Astrocyte (in vitro differentiated cells and primary cell): ENCODE results near the gene FAM200B. TPM values are rescaled to one million over a fixed set of nuclear protein-coding genes. Genes with fewer than 3 reads are reported as not detected.

Experiments
- DNase-seq: peaks from one replicate; pipeline ENCODE4 v3.0.0-alpha.2; 2010; ENCODE audit warnings: low read depth
- FAIRE-seq: peaks from 2 replicates; lab custom pipeline; 2011; peaks lifted over from hg19 to GRCh38; lab: Jason Lieb, UNC
- H2AFZ ChIP-seq: 2 replicates; pipeline ENCODE4 v1.6.0; 2012; ENCODE audit warnings: low read depth, low read length, inconsistent platforms
- H3K27ac ChIP-seq: 2 replicates; pipeline ENCODE4 v1.5.1; 2011; ENCODE audit warnings: low read depth, low read length, inconsistent platforms
- H3K27me3 ChIP-seq: 2 replicates; pipeline ENCODE4 v1.6.0; 2011; ENCODE audit warnings: low read length, inconsistent platforms; ENCODE audit not compliant: insufficient read depth
- H3K36me3 ChIP-seq: 2 replicates; pipeline ENCODE4 v1.5.1; 2011; ENCODE audit warnings: low read length, inconsistent platforms; ENCODE audit not compliant: insufficient read depth
- H3K4me1 ChIP-seq: 2 replicates; pipeline ENCODE4 v1.5.1; 2011; ENCODE audit warnings: low read length, inconsistent platforms; ENCODE audit not compliant: insufficient read depth
- H3K4me2 ChIP-seq: 2 replicates; pipeline ENCODE4 v1.6.0; 2012; ENCODE audit warnings: low read length, inconsistent platforms
- H3K4me3 ChIP-seq: 2 replicates; pipeline ENCODE4 v1.5.1; 2011; ENCODE audit warnings: low read depth, mild to moderate bottlenecking, low read length, inconsistent platforms; ENCODE audit not compliant: insufficient read depth
- H3K79me2 ChIP-seq: 2 replicates; pipeline ENCODE4 v1.6.0; 2012; ENCODE audit warnings: mild to moderate bottlenecking, low read length, inconsistent platforms; ENCODE audit not compliant: insufficient read depth
- H3K9ac ChIP-seq: 2 replicates; pipeline ENCODE4 v1.6.0; 2012; ENCODE audit warnings: mild to moderate bottlenecking, low read length, inconsistent platforms
- H3K9me3 ChIP-seq: 2 replicates; pipeline ENCODE4 v1.5.1; 2012; ENCODE audit warnings: low read depth, mild to moderate bottlenecking, low read length, inconsistent platforms; ENCODE audit not compliant: insufficient read depth
- H4K20me1 ChIP-seq: 2 replicates; pipeline ENCODE4 v1.6.0; 2012; ENCODE audit warnings: low read length, inconsistent platforms; ENCODE audit not compliant: insufficient read depth
- H3K27ac Mint-ChIP-seq: one replicate; pipeline ENCODE4 v1.8.0; 2021; ENCODE audit warnings: mild to moderate bottlenecking, mixed read lengths; ENCODE audit not compliant: unreplicated experiment
- H3K27me3 Mint-ChIP-seq: one replicate; pipeline ENCODE4 v1.8.0; 2021; ENCODE audit warnings: low read depth, mixed read lengths; ENCODE audit not compliant: unreplicated experiment
- H3K36me3 Mint-ChIP-seq: one replicate; pipeline ENCODE4 v1.8.0; 2021; ENCODE audit warnings: low read depth, mixed read lengths; ENCODE audit not compliant: unreplicated experiment
- H3K4me1 Mint-ChIP-seq: one replicate; pipeline ENCODE4 v1.8.0; 2021; ENCODE audit warnings: low read depth, mixed read lengths; ENCODE audit not compliant: unreplicated experiment
- H3K4me3 Mint-ChIP-seq: one replicate; pipeline ENCODE4 v1.8.0; 2021; ENCODE audit warnings: mild to moderate bottlenecking, moderate library complexity, mixed read lengths; ENCODE audit not compliant: unreplicated experiment
- H3K9me3 Mint-ChIP-seq: one replicate; pipeline ENCODE4 v1.8.0; 2021; ENCODE audit warnings: mild to moderate bottlenecking, mixed read lengths; ENCODE audit not compliant: unreplicated experiment
- CTCF ChIP-seq: IDR thresholded peaks from 2 replicates; pipeline ENCODE4 v1.5.1; 2011; ENCODE audit warnings: low read depth, mild to moderate bottlenecking, inconsistent platforms, low read length, moderate library complexity; ENCODE audit not compliant: insufficient read depth
- EZH2 ChIP-seq: IDR thresholded peaks from 2 replicates; pipeline ENCODE4 v1.6.1; 2012; ENCODE audit warnings: mild to moderate bottlenecking, low read length, inconsistent platforms; ENCODE audit not compliant: insufficient read depth
- total RNA-seq: library from RNA; stranded (reverse); gene quantifications from 2 replicates; pipeline ENCODE4 v1.2.1, GENCODE V29; 2021

Gene FAM200B
- total RNA-seq, 1 donor from 2014 or later, result 74.7 TPM

- Mint-ChIP-seq H3K9me3 (peaks cover 6% of the 10 kb centered on the region), H3K27ac (no peak overlapping the region), H3K36me3 (peaks cover 8% of the 10 kb centered on the region), H3K4me3 (no peak overlapping the region), H3K4me1 (peaks cover 6% of the 10 kb centered on the region), H3K27me3 (peaks cover 5% of the 10 kb centered on the region)
- no peak for FAIRE-seq
- H3K27me3 ChIP-seq, result no peaks in the 10 kb centered on the region
- no peak for TF ChIP-seq EZH2
- TF ChIP-seq CTCF, result no peak
- no peak overlapping the region for H2AFZ ChIP-seq
- no peak overlapping the region for H3K4me2 ChIP-seq
- H3K9me3 ChIP-seq, result no peaks in the 10 kb centered on the region
- H3K4me3 ChIP-seq, result no peak overlapping the region
- H3K4me1 ChIP-seq, result peaks cover 9% of the 10 kb centered on the region
- no peaks in the 10 kb centered on the region for H3K79me2 ChIP-seq
- no peak for DNase-seq
- no peaks in the 10 kb centered on the region for H4K20me1 ChIP-seq
- no peak overlapping the region for H3K9ac ChIP-seq
- H3K27ac ChIP-seq, result no peak overlapping the region
- no peaks in the 10 kb centered on the region for H3K36me3 ChIP-seq
These were observed 53.9 kb downstream of the FAM200B start for GRCh38 chr4:15735536-15735935.

GRCh38 chr4:15736514-15737050 lies 55.0 kb downstream of the FAM200B start:
- H3K36me3 Mint-ChIP-seq, result peaks cover 8% of the 10 kb centered on the region
- peaks cover 10% of the 10 kb centered on the region for H3K9me3 Mint-ChIP-seq
- H3K27ac ChIP-seq, result no peak overlapping the region
- no peak overlapping the region for H3K9ac ChIP-seq
- H4K20me1 ChIP-seq, result no peaks in the 10 kb centered on the region
- peaks cover 6% of the 10 kb centered on the region for H3K4me1 Mint-ChIP-seq
- peaks cover 5% of the 10 kb centered on the region for H3K27me3 Mint-ChIP-seq
- no peaks in the 10 kb centered on the region for H3K36me3 ChIP-seq
- no peaks in the 10 kb centered on the region for H3K27me3 ChIP-seq
- FAIRE-seq (no peak), DNase-seq (no peak)
- H3K79me2 ChIP-seq, result no peaks in the 10 kb centered on the region
- no peak overlapping the region for H3K4me2 ChIP-seq
- TF ChIP-seq EZH2 (no peak), CTCF (no peak)
- no peak overlapping the region for H3K4me3 Mint-ChIP-seq
- H3K4me3 ChIP-seq, result no peak overlapping the region
- H3K27ac Mint-ChIP-seq, result no peak overlapping the region
- H3K4me1 ChIP-seq, result peaks cover 9% of the 10 kb centered on the region
- no peak overlapping the region for H2AFZ ChIP-seq
- no peaks in the 10 kb centered on the region for H3K9me3 ChIP-seq

- peaks cover 6% of the 10 kb centered on the region for H3K4me1 Mint-ChIP-seq
- Histone ChIP-seq H3K27ac (no peak overlapping the region), H2AFZ (no peak overlapping the region), H3K4me3 (no peak overlapping the region), H4K20me1 (no peaks in the 10 kb centered on the region), H3K4me2 (no peak overlapping the region), H3K4me1 (peaks cover 9% of the 10 kb centered on the region), H3K36me3 (no peaks in the 10 kb centered on the region), H3K27me3 (no peaks in the 10 kb centered on the region), H3K9me3 (peaks cover 4% of the 10 kb centered on the region), H3K9ac (no peak overlapping the region), H3K79me2 (no peaks in the 10 kb centered on the region)
- no peak for TF ChIP-seq EZH2
- no peak for TF ChIP-seq CTCF
- H3K27me3 Mint-ChIP-seq, result peaks cover 5% of the 10 kb centered on the region
- peaks cover 8% of the 10 kb centered on the region for H3K36me3 Mint-ChIP-seq
- H3K27ac Mint-ChIP-seq, result no peak overlapping the region
- no peak overlapping the region for H3K4me3 Mint-ChIP-seq
- FAIRE-seq (no peak), DNase-seq (no peak)
- peaks cover 17% of the 10 kb centered on the region for H3K9me3 Mint-ChIP-seq
These were observed 55.6 kb downstream of the FAM200B start for GRCh38 chr4:15737255-15737654.
